Measurements from ENCODE around the gene PSMC6.

Gene PSMC6

GRCh38 chr14:52706724-52707706, at the start of gene PSMC6:
Gene PSMC6 (plus strand): TSS chr14:52707200. CDS start chr14:52707220, 20 bp downstream.
- peak; percentile 95 for DNase-seq

- DNase-seq, result no peak
These were observed 46.7 kb upstream of the PSMC6 start for GRCh38 chr14:52660325-52660724.

DNA sequence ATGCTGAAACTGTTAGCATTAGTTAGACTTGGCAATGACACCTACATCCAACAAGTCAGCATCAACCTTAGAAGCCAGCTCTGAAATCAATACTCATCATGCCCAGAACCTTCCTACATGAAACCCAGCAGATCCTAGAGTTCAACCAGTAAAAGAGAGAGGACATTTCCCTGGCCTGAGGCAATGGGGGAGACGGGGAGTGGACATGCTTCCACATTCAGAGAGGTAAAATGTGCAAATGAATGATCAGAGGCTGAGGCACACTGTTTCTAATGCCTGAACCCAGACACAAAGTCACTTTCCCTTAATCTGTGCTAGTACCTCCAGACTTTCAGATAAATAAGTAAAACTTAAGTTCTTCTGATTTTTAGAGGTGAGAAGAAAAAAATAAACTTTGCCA, 46.2 kb upstream of the PSMC6 start:
- no peak for DNase-seq

GRCh38 chr14:52661314-52661713, 45.7 kb upstream of the PSMC6 start:
- no peak for DNase-seq

DNA sequence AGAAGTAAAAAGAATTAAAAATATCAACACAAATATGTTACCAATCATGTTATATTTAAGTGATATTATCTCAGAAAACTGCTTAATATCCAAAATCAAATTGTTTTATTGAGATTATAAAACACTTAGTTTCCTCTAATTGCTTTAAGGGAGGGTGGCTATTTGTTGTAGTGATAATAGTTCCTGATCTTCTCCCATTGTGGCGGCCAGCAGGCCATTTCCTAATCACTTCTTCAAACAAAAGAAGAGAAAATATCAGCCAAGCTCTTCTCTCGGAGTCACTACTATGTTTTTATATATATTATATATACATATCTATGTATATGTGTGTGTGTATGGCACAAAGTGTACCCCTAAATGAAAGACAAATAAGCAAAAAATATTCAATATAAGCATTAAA, 43.1 kb upstream of the PSMC6 start:
- no peak for DNase-seq

GRCh38 chr14:52678591-52678990, 28.4 kb upstream of the PSMC6 start:
- peak; percentile 41 for DNase-seq

GRCh38 chr14:52683985-52684520, 22.9 kb upstream of the PSMC6 start:
- DNase-seq, result no peak

- peak; percentile 1 for DNase-seq
These were observed 20.8 kb upstream of the PSMC6 start for GRCh38 chr14:52686176-52686575.

- no peak for DNase-seq
These were observed 15.8 kb upstream of the PSMC6 start for GRCh38 chr14:52690983-52691760.

DNA sequence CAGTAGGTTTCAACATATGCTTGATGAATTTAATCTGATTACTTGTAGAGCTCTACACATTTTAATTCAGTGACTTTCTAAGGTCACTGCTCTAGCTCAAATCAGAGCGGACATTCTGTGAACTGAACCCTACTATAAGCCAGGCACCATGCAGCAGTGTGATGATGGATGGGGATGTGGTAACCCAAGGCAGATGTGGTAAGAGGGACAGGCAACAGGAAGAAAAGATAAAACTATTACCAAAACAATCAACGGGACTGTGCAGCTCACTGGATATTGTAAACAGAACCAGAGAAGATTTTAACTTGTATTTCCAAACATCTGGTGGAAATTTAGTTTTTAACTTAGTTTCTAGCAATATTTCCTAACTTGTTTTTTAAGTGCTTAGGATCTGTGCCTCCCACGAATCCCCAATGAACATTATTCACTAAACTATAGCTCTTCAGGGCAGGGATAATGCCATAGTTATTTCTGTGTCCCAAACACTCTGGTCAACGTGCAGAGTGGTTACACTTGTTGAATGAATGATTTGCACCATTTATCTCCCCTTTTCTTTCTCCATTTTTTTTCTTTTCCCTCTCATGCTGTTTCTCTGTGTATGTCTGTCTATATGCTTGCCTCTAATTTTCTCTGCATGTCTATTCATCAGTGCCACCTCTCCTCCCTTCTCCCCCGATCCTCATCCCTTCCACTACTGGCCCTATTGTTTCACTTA, 14.6 kb upstream of the PSMC6 start:
- DNase-seq, result no peak

GRCh38 chr14:52693036-52693435, 14.0 kb upstream of the PSMC6 start:
- no peak for DNase-seq

DNA sequence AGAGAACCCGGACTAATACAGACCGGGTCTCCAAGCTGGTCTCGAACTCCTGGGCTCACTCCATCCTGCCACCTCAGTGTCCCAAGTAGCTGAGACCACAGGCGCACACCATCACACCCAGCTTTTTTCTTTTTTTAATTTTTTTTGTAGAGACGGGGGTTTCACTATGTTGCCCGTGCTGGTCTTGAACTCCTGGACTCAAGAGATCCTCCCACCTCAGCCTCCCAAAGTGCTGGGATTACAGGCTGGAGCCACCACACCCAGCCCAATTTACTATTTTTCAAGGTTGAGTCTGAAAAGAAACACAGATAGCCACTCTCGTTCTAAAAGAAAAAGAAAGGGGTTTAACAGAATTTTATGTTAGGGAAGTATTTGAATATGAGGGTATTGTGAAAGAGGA, 13.5 kb upstream of the PSMC6 start:
- DNase-seq, result no peak

- peak; percentile 67 for DNase-seq
These were observed 12.1 kb upstream of the PSMC6 start for GRCh38 chr14:52694761-52695480.

GRCh38 chr14:52695481-52696091, 11.4 kb upstream of the PSMC6 start, which contains the start of gene ERO1A:
Gene ERO1A (minus strand): TSS chr14:52695558. CDS start chr14:52695481, 77 bp downstream.
- peak; percentile 87 for DNase-seq

DNA sequence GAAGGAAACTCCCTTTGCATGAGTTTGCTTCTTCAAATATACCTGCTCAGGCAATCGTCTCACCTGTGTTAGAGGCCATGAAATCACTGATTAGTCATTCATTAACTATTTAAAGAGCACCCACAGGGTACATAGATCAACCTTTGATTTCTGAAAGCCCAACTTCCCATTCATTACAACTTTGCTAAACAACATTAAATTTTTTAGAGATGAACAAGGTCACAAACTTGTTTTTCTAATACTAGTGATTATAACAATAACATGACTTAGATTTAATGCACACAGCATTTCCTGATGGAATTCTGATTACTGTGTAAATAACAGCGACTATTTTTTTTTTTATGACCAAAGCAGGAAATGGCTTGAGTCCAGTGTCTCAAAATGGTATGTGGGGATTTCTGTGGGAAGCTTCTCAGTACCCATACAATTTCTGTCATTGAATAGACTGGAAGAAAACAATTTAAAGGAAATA, 6.3 kb upstream of the PSMC6 start:
- DNase-seq, result peak; percentile 85

GRCh38 chr14:52701223-52701622, 5.8 kb upstream of the PSMC6 start:
- no peak for DNase-seq

DNA sequence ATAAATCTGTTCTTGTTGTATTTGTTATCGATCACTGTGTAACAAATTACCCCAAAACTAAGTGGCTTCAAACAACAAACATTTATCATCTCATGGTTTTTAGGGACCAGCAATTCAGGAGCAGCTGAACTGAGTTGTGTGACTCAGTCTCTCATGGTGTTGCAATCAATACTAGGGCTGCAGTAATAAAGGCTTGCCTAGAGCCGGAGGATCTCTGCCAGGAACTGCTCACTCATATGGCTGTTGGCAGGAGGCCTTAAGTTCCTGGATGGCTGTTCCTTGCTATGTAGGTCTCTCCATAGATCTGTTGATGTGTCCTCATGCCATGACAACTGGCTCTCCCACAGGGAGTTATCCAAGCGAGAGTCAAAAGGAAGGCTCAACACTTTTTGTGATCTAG, 3.8 kb upstream of the PSMC6 start:
- DNase-seq, result no peak

DNA sequence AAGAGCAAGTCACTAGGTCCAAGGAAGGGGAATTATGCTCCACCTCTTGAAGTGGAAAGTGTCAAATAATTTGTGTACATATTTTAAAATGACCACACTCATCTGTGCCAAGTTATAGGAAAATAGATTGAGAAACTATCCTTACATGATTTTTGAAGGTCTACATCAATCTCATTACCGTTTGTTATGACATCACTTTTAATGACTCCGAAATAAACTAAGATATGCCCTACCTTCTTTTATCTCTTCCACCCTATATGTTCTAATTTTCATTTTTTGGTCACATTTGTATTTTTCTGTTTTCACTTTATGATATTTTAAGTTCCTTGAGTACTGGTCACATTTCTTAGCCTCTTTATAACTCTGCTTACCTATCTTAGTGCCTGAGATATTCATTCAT, 3.3 kb upstream of the PSMC6 start:
- DNase-seq, result no peak

- DNase-seq, result peak; percentile 56
These were observed 714 bp upstream of the PSMC6 start for GRCh38 chr14:52706286-52706685.

GRCh38 chr14:52711666-52712065, 4.7 kb downstream of the PSMC6 start:
- no peak for DNase-seq

DNA sequence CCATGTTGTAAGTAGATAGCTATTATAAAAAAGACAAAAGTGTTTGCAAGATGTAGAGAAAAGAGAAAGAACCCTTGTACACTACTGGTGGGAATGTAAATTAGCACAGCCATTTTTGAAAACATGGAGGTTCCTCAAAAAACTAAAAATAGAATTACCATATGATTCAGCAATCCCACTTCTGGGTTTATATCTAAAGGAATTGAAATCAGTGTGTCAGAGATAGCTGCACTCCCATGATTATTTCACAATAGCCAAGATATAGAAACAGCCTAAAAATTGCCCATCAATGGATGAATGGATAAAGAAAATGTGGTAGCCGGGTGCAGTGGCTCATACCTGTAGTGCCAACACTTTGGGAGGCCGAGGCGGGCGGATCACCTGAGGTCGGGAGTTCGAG, 9.2 kb downstream of the PSMC6 start:
- no peak for DNase-seq
